OCI-LY7 (cell line): ENCODE measurements around the gene ECE1. TPM values are rescaled to one million over a fixed set of nuclear protein-coding genes. Genes with fewer than 3 reads are reported as not detected.
"Not testable (repeated sequence)": the region's sequence is repeated elsewhere in the genome, so short reads cannot be mapped to it uniquely, and the experiment has no call there.

Source experiments
- BruUV-seq: library from RNA; stranded (reverse); fragments of 400-500 nt; replicated peaks from 2 replicates; lab custom pipeline; 2021; lab: Mats Ljungman, UMichigan
- CTCF ChIA-PET: fragments of 300-600 bp; sonication (Branson Sonifier 250); formaldehyde crosslinking; loops from one replicate; lab custom pipeline; 2022; ENCODE audit warnings: antibody characterized with exemption; ENCODE audit not compliant: unreplicated experiment; lab: Charles Lee
- POLR2A ChIA-PET: fragments of 300-600 bp; sonication (Branson Sonifier 250); formaldehyde crosslinking; loops from one replicate; lab custom pipeline; 2022; ENCODE audit warnings: antibody characterized with exemption; lab: Charles Lee
- DNase-seq: peaks from one replicate; pipeline ENCODE4 v3.0.0-alpha.2; 2015; ENCODE audit warnings: low spot score
- H2AFZ ChIP-seq: fragments of 200-600 bp; sonication (generic), shearing (Covaris generic); 2 replicates; pipeline ENCODE4 v1.6.1; 2014; ENCODE audit warnings: mild to moderate bottlenecking, antibody characterized with exemption, low read length, moderate library complexity
- H3K27ac ChIP-seq: fragments of 200-600 bp; sonication (generic); 2 replicates; pipeline ENCODE4 v1.5.1; 2014; ENCODE audit warnings: mixed run types, low read depth, mild to moderate bottlenecking, moderate library complexity, low read length, inconsistent platforms; ENCODE audit not compliant: poor library complexity, severe bottlenecking
- H3K36me3 ChIP-seq: fragments of 200-600 bp; sonication (generic); 2 replicates; pipeline ENCODE4 v1.6.1; 2014; ENCODE audit warnings: mild to moderate bottlenecking, antibody characterized with exemption, low read length, moderate library complexity, mixed read lengths; ENCODE audit not compliant: insufficient read depth
- H3K4me1 ChIP-seq: fragments of 200-600 bp; sonication (generic); 2 replicates; pipeline ENCODE4 v1.5.1; 2014; ENCODE audit warnings: mild to moderate bottlenecking, low read length; ENCODE audit not compliant: insufficient read depth, poor library complexity, severe bottlenecking
- H3K4me2 ChIP-seq: fragments of 200-600 bp; sonication (generic); 2 replicates; pipeline ENCODE4 v1.6.1; 2014; ENCODE audit warnings: mild to moderate bottlenecking, low read length
- H3K4me3 ChIP-seq: fragments of 200-600 bp; sonication (generic); 2 replicates; pipeline ENCODE4 v1.5.1; 2014; ENCODE audit warnings: mild to moderate bottlenecking, low read depth, low read length; ENCODE audit not compliant: poor library complexity, severe bottlenecking
- H3K79me2 ChIP-seq: fragments of 200-600 bp; sonication (generic); 2 replicates; pipeline ENCODE4 v1.6.1; 2016; ENCODE audit warnings: low read depth, mild to moderate bottlenecking, low read length, moderate library complexity, mixed read lengths; ENCODE audit not compliant: insufficient read depth
- H3K9me2 ChIP-seq: fragments of 200-600 bp; sonication (generic); 2 replicates; pipeline ENCODE4 v1.6.1; 2016; ENCODE audit warnings: mild to moderate bottlenecking, low read length, mixed read lengths; ENCODE audit not compliant: insufficient read depth
- H3K9me3 ChIP-seq: fragments of 200-600 bp; sonication (generic); 2 replicates; pipeline ENCODE4 v1.6.1; 2014; ENCODE audit warnings: mild to moderate bottlenecking, mixed run types, low read length, mixed read lengths
- H4K20me1 ChIP-seq: fragments of 200-600 bp; sonication (generic); 2 replicates; pipeline ENCODE4 v1.6.1; 2014; ENCODE audit warnings: mild to moderate bottlenecking, antibody characterized with exemption, low read length, moderate library complexity, mixed read lengths; ENCODE audit not compliant: insufficient read depth
- CTCF ChIP-seq: fragments of 200-600 bp; sonication (generic); conservative IDR thresholded peaks from 2 replicates; pipeline ENCODE4 v1.5.1; 2014; ENCODE audit warnings: mild to moderate bottlenecking, antibody characterized with exemption, low read length, moderate library complexity, mixed read lengths
- EZH2phosphoT487 ChIP-seq: fragments of 200-600 bp; sonication (generic); IDR thresholded peaks from 2 replicates; pipeline ENCODE4 v1.6.1; 2018; ENCODE audit warnings: low read depth, borderline replicate concordance, mild to moderate bottlenecking, mixed run types, antibody characterized with exemption, low read length, moderate library complexity, mixed read lengths
- intact Hi-C: fragments of 100-400 bp; cut with micrococcal nuclease; formaldehyde crosslinking; loops from one replicate; pipeline ENCODE4 v1.10.0; 2022; ENCODE audit not compliant: unreplicated experiment
- total RNA-seq, 2 experiments: library from RNA; depleted of rRNA in 1 of 2; stranded (reverse); fragments of >200 nt in 1 of 2; shearing (Covaris generic) in 1 of 2; gene quantifications; 2 replicates each; pipeline ENCODE4 v1.2.3, GENCODE V29; 2014 to 2022

The ECE1 gene
- total RNA-seq, 2 experiments from 2014 or later: 20.0 to 32.8 TPM

DNA sequence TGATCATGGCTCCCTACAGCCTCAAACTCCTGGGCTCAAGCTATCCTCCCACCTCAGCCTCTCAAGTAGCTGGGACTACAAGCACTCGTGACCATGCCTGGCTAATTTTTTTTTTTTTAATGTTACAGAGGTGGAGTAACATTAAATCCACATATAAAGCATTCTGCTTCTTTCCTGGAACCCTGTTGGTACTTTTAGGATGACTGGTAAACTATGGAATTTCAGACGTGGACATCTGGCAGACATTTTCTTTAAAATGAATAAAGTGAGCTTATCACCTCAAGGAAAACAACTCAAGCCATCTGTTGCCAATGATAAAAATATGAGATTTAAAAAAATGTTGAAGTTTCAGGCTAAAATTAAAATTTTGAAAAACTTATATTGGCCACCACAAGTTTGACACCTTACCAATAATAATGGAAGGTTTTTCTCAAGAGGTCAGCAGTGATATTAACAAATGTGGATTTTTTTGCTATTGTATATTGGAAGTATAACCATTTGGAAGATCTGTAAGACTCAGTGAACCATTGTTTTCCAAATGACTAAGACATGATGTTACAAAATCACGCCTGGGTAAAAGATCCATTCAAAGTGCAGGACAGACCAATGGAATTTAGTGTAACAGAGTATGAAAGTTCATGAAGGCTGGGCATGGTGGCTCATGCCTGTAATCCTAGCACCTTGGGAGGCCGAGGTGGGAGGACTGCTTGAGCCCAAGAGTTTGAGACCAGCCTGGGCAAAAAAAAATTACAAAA, 60.8 kb downstream of the ECE1 start:
- ChIA-PET CTCF (no interaction called here), POLR2A (interaction anchor here (0.7 to 0.9 kb wide), 2 partner anchors 11 to 234 kb away, joined by 3 read pairs; no protein-coding TSS in a partner anchor)
- H3K79me2 ChIP-seq: no peaks in the 10 kb centered on the region
- H3K4me2 ChIP-seq: no peak overlapping the region
- no peak overlapping the region for H2AFZ ChIP-seq
- TSS peak; percentile 42 for BruUV-seq
- H3K27ac ChIP-seq: no peak overlapping the region
- H3K9me3 ChIP-seq: no peaks in the 10 kb centered on the region
- intact Hi-C loops: no loop called here
- no peak for DNase-seq
- TF ChIP-seq CTCF: no peak
- TF ChIP-seq EZH2phosphoT487: no peak
- no peaks in the 10 kb centered on the region for H4K20me1 ChIP-seq
- H3K9me2 ChIP-seq: no peaks in the 10 kb centered on the region
- H3K4me1 ChIP-seq: no peaks in the 10 kb centered on the region
- H3K36me3 ChIP-seq: no peaks in the 10 kb centered on the region
- no peak overlapping the region for H3K4me3 ChIP-seq

GRCh38 chr1:21228224-21228623, 62.0 kb downstream of the ECE1 start:
- H3K9me3 ChIP-seq, H3K27ac ChIP-seq, POLR2A ChIA-PET, H3K4me3 ChIP-seq, DNase-seq, H3K4me1 ChIP-seq, H3K9me2 ChIP-seq, H2AFZ ChIP-seq, H3K79me2 ChIP-seq, BruUV-seq, H3K36me3 ChIP-seq, H3K4me2 ChIP-seq, CTCF ChIA-PET, intact Hi-C loops, H4K20me1 ChIP-seq: not testable (repeated sequence)

- no TSS peak for BruUV-seq
- Histone ChIP-seq H2AFZ (no peak overlapping the region), H3K9me3 (no peaks in the 10 kb centered on the region), H3K36me3 (no peaks in the 10 kb centered on the region; the same call in 1 of the 2 replicates), H3K9me2 (no peaks in the 10 kb centered on the region), H3K4me1 (no peaks in the 10 kb centered on the region), H3K4me2 (no peak overlapping the region), H3K27ac (no peak overlapping the region), H4K20me1 (no peaks in the 10 kb centered on the region), H3K4me3 (no peak overlapping the region), H3K79me2 (no peaks in the 10 kb centered on the region)
- POLR2A ChIA-PET: no interaction called here
- no peak for TF ChIP-seq EZH2phosphoT487
- TF ChIP-seq CTCF: no peak
- DNase-seq: no peak
- intact Hi-C loops: no loop called here
- CTCF ChIA-PET: no interaction called here
Observed at GRCh38 chr1:21225065-21225464, 65.2 kb downstream of the ECE1 start.
